Fibroblast of villous mesenchyme (primary cell): ENCODE results near the gene NR1I3. TPM values are rescaled to one million over a fixed set of nuclear protein-coding genes. Genes with fewer than 3 reads are reported as not detected.

Experiments
- DNase-seq: peaks from one replicate; pipeline ENCODE4 v3.0.0-alpha.2; 2010; ENCODE audit warnings: low read depth
- H3K4me3 ChIP-seq: 2 replicates; pipeline ENCODE4 v1.5.1; 2011; ENCODE audit warnings: low read depth, mild to moderate bottlenecking, low read length
- total RNA-seq: library from RNA; depleted of rRNA; stranded (reverse); fragments of >200 nt; gene quantifications from 2 replicates; pipeline ENCODE4 v1.2.3, GENCODE V29; 2012
- TF ChIP-seq, protein P1 (sequence below): IDR thresholded peaks from 2 replicates; pipeline ENCODE4 v1.5.1; 2012; ENCODE audit warnings: low read depth, mild to moderate bottlenecking, low read length; ENCODE audit not compliant: insufficient read depth

The NR1I3 gene
- total RNA-seq, 1 donor = not detected

DNA sequence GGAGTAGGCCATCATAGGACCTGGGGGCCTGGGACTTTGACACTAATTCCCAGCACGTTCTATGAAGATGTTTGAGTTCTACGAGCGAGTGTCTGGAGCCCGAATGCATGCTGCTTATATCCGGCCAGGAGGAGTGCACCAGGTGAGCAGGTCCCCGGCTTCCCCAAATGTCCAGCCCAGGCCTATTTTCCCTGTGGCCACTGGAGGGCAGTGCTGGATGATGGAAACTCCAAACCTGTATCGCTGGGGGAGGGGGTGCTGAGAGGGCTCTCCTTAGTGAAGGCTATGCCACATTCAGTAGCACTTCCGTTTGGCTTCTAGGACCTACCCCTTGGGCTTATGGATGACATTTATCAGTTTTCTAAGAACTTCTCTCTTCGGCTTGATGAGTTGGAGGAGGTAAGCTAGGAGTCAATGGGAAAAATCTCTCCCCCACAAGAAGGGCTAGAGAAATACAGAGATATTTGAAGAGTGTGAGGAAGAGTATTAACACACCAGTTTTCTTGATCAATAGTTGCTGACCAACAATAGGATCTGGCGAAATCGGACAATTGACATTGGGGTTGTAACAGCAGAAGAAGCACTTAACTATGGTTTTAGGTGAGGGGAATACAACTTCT, 28.1 kb downstream of the NR1I3 start:
- TF ChIP-seq, protein P1, sequence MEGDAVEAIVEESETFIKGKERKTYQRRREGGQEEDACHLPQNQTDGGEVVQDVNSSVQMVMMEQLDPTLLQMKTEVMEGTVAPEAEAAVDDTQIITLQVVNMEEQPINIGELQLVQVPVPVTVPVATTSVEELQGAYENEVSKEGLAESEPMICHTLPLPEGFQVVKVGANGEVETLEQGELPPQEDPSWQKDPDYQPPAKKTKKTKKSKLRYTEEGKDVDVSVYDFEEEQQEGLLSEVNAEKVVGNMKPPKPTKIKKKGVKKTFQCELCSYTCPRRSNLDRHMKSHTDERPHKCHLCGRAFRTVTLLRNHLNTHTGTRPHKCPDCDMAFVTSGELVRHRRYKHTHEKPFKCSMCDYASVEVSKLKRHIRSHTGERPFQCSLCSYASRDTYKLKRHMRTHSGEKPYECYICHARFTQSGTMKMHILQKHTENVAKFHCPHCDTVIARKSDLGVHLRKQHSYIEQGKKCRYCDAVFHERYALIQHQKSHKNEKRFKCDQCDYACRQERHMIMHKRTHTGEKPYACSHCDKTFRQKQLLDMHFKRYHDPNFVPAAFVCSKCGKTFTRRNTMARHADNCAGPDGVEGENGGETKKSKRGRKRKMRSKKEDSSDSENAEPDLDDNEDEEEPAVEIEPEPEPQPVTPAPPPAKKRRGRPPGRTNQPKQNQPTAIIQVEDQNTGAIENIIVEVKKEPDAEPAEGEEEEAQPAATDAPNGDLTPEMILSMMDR = peak; percentile 96
- peak; percentile 81 for DNase-seq
- no peak overlapping the region for H3K4me3 ChIP-seq

DNA sequence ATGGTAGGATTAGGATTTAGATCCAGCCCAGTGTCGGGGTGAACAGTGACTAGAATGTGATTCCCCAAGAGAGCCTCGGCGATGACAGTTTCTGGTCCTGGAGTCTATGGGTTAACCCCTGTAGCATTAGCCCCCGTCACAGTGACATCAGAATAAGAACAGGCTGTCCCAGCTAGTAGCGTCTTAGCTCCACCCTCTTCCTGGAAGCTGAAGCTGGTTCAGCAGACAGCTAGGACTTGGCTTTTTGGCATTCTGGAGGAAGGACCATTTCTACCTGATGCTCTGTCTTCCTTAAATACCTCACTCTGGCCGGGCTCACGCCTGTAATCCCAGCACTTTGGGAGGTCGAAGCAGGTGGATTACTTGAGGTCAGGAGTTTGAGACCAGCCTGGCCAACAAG, 30.8 kb downstream of the NR1I3 start:
- TF ChIP-seq, protein P1 = no peak
- peak overlapping the region; percentile 19 for H3K4me3 ChIP-seq
- peak; percentile 98 for DNase-seq

DNA sequence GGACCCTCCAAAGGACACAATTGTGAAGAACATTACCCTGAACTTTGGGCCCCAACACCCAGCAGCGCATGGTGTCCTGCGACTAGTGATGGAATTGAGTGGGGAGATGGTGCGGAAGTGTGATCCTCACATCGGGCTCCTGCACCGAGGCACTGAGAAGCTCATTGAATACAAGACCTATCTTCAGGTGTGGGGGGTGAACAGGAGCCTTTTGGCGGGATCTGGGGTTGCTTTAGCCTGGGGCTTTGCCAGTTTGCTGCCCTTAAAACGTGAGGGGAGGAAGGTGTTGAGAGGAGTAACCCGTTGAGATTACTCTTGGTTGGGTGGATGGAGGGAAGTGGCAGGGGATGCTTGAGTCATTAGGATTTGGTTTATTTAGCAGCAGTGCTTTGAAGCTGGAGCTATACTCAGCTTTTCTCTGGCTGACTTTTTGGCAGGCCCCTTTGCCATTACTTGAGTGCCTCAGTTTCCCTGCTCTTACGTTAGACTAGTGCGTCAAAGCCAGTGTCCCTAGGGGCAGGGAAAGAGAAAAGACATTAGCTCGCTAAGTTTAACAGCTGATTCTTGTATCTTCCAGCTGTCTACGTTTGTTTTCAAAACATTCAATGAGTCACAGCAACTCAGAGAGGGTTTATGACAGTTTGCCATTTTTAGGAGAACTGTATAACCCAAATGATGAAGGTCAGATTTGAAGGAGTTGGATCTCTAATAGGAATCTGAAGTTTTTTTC, 31.4 kb downstream of the NR1I3 start:
- H3K4me3 ChIP-seq = peak overlapping the region; percentile 19
- peak; percentile 94 for DNase-seq
- TF ChIP-seq, protein P1 = no peak

DNA sequence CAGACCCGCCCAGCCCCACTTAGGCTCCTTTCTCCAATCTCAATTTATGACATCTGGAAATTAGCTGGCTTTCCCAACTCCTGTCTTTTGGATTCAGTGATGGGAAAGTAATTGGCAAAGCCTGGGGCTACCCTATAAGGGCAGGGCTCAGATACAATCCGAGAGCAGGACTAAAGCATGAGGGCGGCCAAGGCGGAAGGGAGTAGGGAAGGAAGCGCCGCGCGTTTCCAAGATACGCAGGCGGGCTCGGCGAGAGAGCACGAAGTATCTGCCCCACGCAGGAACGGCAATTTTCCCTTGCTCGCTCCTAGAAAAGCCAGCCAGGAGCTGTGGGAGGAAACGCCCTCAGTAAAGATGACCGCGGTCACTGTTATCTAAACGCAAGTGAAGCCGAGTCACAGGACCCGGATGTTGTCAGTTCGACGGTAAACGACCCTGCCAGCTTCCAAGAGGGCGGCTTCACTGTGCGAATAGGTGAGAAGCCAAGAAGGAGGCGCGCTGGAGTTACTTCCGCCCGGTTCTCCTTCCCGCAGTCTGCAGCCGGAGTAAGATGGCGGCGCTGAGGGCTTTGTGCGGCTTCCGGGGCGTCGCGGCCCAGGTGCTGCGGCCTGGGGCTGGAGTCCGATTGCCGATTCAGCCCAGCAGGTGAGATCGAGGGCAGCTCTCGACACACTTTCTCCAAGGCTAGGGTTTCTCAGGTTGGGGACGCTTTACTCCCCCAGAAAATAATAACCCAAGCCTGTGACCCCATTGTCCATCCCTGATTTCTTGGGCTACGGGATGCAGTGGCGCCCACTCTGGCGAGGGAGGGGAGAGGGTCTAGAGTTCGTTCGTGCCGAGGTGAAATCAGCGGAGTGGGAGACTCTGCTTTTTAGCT, 35.9 kb downstream of the NR1I3 start, which contains the start of gene NDUFS2:
Gene NDUFS2, plus strand, starts transcription at position 532 of the 877 bp plus-strand sequence. Its CDS starts 19 bp downstream, at position 551.
- DNase-seq = peak; percentile 100
- H3K4me3 ChIP-seq = peak within 1 kb of the TSS; percentile 96
- TF ChIP-seq, protein P1 = peak; percentile 36

DNA sequence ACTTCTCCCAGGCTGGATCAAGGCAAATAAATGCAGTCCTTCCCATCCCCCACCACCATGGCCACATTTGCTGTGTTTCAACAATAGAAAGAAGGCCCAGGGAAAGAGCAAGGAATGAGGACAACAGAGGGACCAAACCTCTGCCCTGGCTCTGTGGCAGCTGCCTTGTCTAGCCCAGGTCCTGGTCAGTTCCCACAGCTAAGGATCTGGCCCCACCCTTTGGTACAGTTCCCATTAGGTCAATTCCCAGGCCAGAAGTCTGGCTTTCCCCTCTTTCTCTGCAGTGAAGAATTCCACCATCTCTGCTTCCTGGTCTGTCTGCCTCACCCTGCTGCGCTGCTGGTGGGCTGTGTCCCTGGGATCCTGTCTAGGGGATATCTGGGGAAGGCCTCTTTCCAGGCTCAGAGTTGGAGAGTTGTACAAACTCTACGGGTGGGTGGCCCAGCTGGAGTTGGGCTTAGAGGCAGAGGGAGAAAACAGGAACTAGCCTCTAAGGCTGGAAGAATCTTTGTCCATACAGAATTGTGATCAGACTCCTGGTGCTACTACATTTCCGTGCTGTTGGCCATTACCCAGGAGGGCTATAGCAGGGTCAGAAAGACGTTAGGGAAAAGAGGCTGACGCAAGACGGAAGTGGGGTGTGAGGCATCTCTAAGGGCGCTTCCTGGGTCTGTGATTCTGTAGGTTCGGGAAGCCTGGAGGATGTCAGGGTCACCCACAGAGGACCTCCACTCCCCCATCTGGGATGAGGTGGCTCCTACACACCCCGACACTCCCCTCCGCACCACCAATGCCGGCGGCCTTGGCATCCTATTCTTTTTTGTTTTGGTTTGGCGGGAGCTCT, 36.8 kb downstream of the NR1I3 start:
- DNase-seq = peak; percentile 91
- H3K4me3 ChIP-seq = peak overlapping the region; percentile 96
- TF ChIP-seq, protein P1 = no peak
